DMS153 (cell line): ENCODE measurements around the gene RPS6KA2.
"Not testable (repeated sequence)": the region's sequence is repeated elsewhere in the genome, so short reads cannot be mapped to it uniquely, and the experiment has no call there.

ENCODE experiments used
- DNase-seq: peaks from one replicate; lab custom pipeline; 2025; lab: John Stamatoyannopoulos, UW

Gene RPS6KA2

GRCh38 chr6:166529586-166529985, 97.5 kb downstream of the RPS6KA2 start:
- no peak for DNase-seq

- DNase-seq, result not testable (repeated sequence)
Measured at GRCh38 chr6:166529058-166529457, 98.0 kb downstream of the RPS6KA2 start.

- no peak for DNase-seq
Measured at GRCh38 chr6:166527849-166528248, 99.2 kb downstream of the RPS6KA2 start.

GRCh38 chr6:166526937-166527336, 100.1 kb downstream of the RPS6KA2 start:
- DNase-seq, result no peak

GRCh38 chr6:166525567-166525966, 101.5 kb downstream of the RPS6KA2 start:
- no peak for DNase-seq

- DNase-seq, result no peak
Measured at GRCh38 chr6:166523782-166524559, 103.1 kb downstream of the RPS6KA2 start.

GRCh38 chr6:166520905-166521834, 105.9 kb downstream of the RPS6KA2 start:
- no peak for DNase-seq

- DNase-seq, result no peak
Measured at GRCh38 chr6:166516251-166516884, 110.7 kb downstream of the RPS6KA2 start.

- DNase-seq, result no peak
Measured at GRCh38 chr6:166515072-166515810, 111.8 kb downstream of the RPS6KA2 start.

- DNase-seq, result no peak
Measured at GRCh38 chr6:166514196-166514595, 112.9 kb downstream of the RPS6KA2 start.

GRCh38 chr6:166512567-166512966, 114.5 kb downstream of the RPS6KA2 start:
- no peak for DNase-seq

- DNase-seq, result no peak
Measured at GRCh38 chr6:166511316-166511715, 115.7 kb downstream of the RPS6KA2 start.

GRCh38 chr6:166509193-166509592, 117.9 kb downstream of the RPS6KA2 start:
- DNase-seq, result no peak

- DNase-seq, result no peak
Measured at GRCh38 chr6:166508726-166509125, 118.3 kb downstream of the RPS6KA2 start.

- no peak for DNase-seq
Measured at GRCh38 chr6:166507809-166508564, 119.1 kb downstream of the RPS6KA2 start.

- DNase-seq, result no peak
Measured at GRCh38 chr6:166507380-166507779, 119.7 kb downstream of the RPS6KA2 start.

GRCh38 chr6:166505133-166505905, 121.7 kb downstream of the RPS6KA2 start:
- DNase-seq, result no peak

GRCh38 chr6:166504100-166504499, 123.0 kb downstream of the RPS6KA2 start:
- no peak for DNase-seq

- no peak for DNase-seq
Measured at GRCh38 chr6:166503167-166503744, 123.8 kb downstream of the RPS6KA2 start.

GRCh38 chr6:166502453-166502852, 124.6 kb downstream of the RPS6KA2 start:
- no peak for DNase-seq
